ENCODE results near the gene CCL18. TPM values are rescaled to one million over a fixed set of nuclear protein-coding genes. Genes with fewer than 3 reads are reported as not detected.
"Not testable (repeated sequence)": the region's sequence is repeated elsewhere in the genome, so short reads cannot be mapped to it uniquely, and the experiment has no call there.

CCL18 gene
- total and polyA plus RNA-seq, 7 donors = 1.4 to 52.7 (median 2.8) TPM; not detected in 1

DNA sequence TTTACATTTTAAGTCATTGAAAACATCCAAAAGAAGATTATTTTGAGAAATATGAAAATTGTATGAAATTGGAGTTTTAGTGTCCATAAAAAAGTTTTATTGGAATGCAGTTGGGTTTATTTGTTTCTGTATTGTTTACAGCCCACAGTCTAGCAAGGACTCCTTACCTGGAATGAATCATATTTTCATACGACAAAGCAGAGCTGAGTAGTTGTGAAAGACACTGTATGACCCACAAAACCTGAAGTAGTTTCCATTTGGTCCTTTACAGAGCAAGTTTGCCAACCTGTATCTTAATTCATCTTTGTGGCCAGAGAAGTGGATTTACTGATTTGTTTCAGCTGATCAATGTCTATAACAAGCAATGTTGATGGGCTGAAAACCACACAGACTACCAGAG, 10.3 kb downstream of the CCL18 start:
- TF ChIP-seq POLR2AphosphoS5 (IDR thresholded peaks at IDR 0.05) (no peak), EP300 (IDR thresholded peaks at IDR 0.05) (no peak), POLR2A (IDR thresholded peaks at IDR 0.05) (no peak)
- TF ChIP-seq, protein P1, sequence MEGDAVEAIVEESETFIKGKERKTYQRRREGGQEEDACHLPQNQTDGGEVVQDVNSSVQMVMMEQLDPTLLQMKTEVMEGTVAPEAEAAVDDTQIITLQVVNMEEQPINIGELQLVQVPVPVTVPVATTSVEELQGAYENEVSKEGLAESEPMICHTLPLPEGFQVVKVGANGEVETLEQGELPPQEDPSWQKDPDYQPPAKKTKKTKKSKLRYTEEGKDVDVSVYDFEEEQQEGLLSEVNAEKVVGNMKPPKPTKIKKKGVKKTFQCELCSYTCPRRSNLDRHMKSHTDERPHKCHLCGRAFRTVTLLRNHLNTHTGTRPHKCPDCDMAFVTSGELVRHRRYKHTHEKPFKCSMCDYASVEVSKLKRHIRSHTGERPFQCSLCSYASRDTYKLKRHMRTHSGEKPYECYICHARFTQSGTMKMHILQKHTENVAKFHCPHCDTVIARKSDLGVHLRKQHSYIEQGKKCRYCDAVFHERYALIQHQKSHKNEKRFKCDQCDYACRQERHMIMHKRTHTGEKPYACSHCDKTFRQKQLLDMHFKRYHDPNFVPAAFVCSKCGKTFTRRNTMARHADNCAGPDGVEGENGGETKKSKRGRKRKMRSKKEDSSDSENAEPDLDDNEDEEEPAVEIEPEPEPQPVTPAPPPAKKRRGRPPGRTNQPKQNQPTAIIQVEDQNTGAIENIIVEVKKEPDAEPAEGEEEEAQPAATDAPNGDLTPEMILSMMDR (IDR thresholded peaks at IDR 0.05) = no peak
- 64 to 76% methylated on average over 1 of the region's 1 CpG for WGBS, 2 donors
- Histone ChIP-seq H3K4me3 (no peak overlapping the region), H3K9me3 (no peaks in the 10 kb centered on the region), H3K4me1 (no peaks in the 10 kb centered on the region), H3K36me3 (no peaks in the 10 kb centered on the region), H3K27ac (no peak overlapping the region), H3K27me3 (no peaks in the 10 kb centered on the region)
- intact Hi-C loops (cut with DNase I) = no loop called here
- no peak for DNase-seq

DNA sequence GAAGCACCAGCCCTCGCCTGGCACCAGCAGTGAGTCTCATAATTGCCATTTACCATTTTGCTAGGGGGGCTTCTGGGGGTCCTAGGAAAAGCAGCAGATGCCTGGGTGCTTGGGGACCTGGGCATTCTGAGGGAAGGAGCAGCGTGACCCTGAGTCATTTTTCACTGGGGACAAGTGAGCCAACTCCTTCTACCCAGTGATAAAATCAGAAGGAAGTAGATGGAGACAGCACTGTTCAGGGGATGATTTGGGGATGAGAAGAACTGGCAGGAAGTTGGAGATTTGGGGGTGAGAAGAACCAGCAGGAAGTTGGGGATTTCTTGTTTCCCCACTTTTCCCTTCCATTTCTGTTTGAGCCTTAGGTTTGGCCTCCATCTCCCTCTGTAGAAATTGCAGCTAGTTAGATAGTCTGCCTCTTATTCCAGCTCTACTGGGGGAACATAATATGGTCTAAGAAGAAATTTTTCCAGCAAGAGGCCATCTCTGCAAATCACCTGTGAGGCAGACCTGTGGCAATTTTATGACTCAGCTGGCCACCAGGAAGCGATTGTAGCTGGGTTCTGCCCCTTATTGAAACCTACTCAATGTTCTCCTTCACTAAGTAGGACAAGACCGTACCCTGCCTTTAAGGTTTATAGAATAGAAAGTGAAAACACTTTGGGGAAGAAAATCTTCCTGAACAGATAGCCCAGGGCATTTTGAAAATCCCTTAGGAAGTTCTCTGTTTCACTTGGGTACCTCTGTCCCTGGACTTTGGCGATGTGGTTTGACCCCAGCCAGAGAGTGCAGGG, 17.8 kb downstream of the CCL18 start:
- H3K4me1 ChIP-seq; H3K36me3 ChIP-seq; H3K4me3 ChIP-seq; DNase-seq; intact Hi-C loops (cut with DNase I); H3K9me3 ChIP-seq; H3K27me3 ChIP-seq; H3K27ac ChIP-seq: not testable (repeated sequence)
- 70 to 85% methylated on average over 5 of the region's 5 CpGs for WGBS, 2 donors

DNA sequence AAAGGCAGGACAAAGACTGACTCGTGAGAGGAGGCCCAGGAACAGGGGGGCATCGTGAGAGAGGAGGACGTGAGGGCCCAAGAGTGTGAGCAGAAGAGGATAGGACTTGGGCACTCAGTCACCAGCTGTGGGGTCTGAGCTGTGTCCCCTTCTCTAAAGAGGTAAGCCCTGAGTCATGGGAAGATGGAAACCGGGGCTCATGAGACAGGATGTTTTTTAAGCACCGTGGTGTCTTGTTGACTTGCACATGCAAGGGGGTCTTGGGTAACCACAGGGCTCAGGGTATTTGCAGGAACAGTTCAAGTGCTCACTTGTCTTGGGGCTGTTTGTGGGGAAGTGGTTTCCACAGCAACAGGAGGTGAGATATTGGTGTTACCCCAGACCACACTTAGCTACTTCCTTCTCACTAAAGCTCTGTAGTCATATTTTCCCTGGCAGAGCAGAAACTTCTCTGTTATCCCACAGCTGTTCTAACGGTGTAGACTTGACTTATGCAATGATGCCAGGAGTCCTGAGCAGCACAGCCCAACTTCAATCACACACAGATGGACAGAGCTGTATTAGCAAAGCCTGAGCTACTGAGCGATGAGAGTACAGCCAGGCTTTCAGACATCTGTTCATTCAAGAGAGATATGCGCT, 18.5 kb downstream of the CCL18 start:
- intact Hi-C loops (cut with DNase I); DNase-seq; H3K27me3 ChIP-seq; H3K27ac ChIP-seq; H3K36me3 ChIP-seq; H3K9me3 ChIP-seq; H3K4me1 ChIP-seq; H3K4me3 ChIP-seq: not testable (repeated sequence)
- peak in 1 of 4 donors; percentile 16 for TF ChIP-seq POLR2AphosphoS5 (IDR thresholded peaks at IDR 0.05)
- 52 to 78% methylated on average over 8 of the region's 8 CpGs for WGBS, 2 donors

DNA sequence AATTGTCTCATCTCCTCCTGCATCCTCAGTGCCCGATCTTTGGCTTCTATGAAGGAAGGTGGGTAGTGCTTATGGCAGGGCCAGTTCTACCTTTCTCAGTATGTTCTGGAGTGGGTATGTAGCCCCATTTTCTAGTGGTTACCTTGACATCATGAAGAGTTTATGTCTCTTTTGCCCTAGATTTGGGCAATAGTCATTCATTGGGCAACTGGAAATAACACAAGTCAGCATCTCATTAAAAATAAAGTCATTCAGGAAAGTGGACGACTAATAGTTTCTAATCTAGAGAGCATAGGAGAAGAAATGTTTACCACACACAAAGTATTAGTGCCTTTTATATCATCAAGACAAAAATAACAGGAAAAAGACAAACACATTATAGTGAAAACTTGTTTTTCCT, 19.6 kb downstream of the CCL18 start:
- intact Hi-C loops (cut with DNase I); H3K27ac ChIP-seq: not testable (repeated sequence)
- WGBS, 2 donors = 92 to 94% methylated on average over 2 of the region's 2 CpGs

DNA sequence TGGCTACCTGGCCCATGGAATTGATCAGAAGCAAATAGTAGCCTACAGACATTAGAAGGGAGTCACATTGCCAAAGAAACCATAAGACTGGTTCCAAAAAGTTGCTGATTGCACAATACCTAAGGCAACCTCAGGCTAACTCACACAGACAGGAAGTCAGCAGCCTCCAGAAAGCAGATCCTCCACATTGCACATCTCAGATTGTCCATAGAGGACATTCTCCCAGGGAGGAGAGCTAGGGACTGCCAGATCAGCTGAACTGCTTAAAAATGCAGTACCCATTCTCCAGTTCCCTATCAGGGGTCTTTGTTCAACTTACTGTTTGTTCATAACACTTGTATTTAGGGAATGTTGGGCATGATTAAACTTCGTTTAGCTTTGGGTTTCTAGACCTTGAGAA, 21.7 kb downstream of the CCL18 start:
- WGBS, 2 donors = 44 to 69% methylated on average over 1 of the region's 1 CpG
- no peaks in the 10 kb centered on the region for H3K4me1 ChIP-seq
- H3K4me3 ChIP-seq = no peak overlapping the region
- H3K27ac ChIP-seq = no peak overlapping the region
- intact Hi-C loops (cut with DNase I) = no loop called here
- no peaks in the 10 kb centered on the region for H3K9me3 ChIP-seq
- H3K36me3 ChIP-seq = no peaks in the 10 kb centered on the region
- no peak for DNase-seq
- no peak for TF ChIP-seq EP300 (IDR thresholded peaks at IDR 0.05)
- no peak for TF ChIP-seq POLR2A (IDR thresholded peaks at IDR 0.05)
- TF ChIP-seq, protein P1 (IDR thresholded peaks at IDR 0.05) = no peak
- TF ChIP-seq POLR2AphosphoS5 (IDR thresholded peaks at IDR 0.05) = peak in 2 of 4 donors; percentile 8 to 34
- H3K27me3 ChIP-seq = peaks cover 0 to 11% (median 0%) of the 10 kb centered on the region in 3 donors

More for the DNA sequence above, 19.6 kb downstream of the CCL18 start:
- H3K4me1 ChIP-seq, H3K27me3 ChIP-seq, H3K4me3 ChIP-seq, H3K9me3 ChIP-seq, H3K36me3 ChIP-seq, DNase-seq: not testable (repeated sequence)

DNA sequence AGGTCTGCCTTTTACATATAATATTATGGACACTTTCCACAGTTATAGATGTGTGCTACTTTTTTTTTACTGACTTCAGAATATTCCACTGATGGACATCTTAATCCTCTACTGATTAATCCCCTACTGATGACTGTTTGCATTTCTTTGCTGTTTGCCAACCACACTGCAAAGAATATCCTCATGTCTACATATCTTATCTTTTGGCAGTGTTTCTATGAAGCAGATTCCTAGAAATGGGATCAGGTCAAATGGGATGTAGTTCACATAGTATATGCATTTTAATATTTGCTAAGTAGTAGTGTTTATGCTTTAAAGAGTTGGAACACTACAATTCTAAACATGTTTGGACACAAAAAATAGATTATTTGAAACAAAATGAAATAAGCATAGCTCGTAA, 22.7 kb downstream of the CCL18 start:
- no peak overlapping the region for H3K27ac ChIP-seq
- H3K4me1 ChIP-seq = no peaks in the 10 kb centered on the region
- TF ChIP-seq POLR2A (IDR thresholded peaks at IDR 0.05) (no peak), EP300 (IDR thresholded peaks at IDR 0.05) (no peak), POLR2AphosphoS5 (IDR thresholded peaks at IDR 0.05) (no peak)
- TF ChIP-seq, protein P1 (IDR thresholded peaks at IDR 0.05) = no peak
- intact Hi-C loops (cut with DNase I) = no loop called here
- peaks cover 0 to 11% (median 0%) of the 10 kb centered on the region in 3 donors for H3K27me3 ChIP-seq
- H3K4me3 ChIP-seq = no peak overlapping the region
- H3K36me3 ChIP-seq = no peaks in the 10 kb centered on the region
- WGBS, 2 donors = 85 to 93% methylated on average over 1 of the region's 1 CpG
- DNase-seq = no peak
- no peaks in the 10 kb centered on the region for H3K9me3 ChIP-seq

DNA sequence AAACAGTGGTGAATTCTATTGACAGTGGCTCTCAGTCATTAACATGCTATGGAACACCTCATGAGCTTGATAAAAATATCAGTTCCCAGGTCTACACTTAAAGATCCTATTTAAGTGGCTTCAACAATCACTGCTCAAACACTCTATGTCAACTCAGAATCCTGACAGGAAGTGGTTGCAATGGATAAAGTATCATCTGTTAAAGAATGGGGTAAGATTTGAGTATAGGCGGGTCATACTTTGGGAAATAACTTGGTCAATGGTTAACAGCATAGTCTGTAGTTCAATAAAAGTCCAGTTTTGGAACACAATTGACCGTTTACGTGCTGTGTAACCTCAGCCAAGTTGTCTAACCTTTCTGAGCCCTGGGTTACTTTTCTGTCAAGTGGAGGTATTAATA, 23.4 kb downstream of the CCL18 start:
- DNase-seq; intact Hi-C loops (cut with DNase I); H3K27ac ChIP-seq; H3K9me3 ChIP-seq; H3K36me3 ChIP-seq; H3K4me3 ChIP-seq; H3K4me1 ChIP-seq: not testable (repeated sequence)
- peaks cover 0 to 11% (median 0%) of the 10 kb centered on the region in 3 donors for H3K27me3 ChIP-seq
- WGBS, 2 donors = 60% methylated on average over 1 of the region's 3 CpGs; no CpG with 5 or more reads in 1 of the 2 donors

DNA sequence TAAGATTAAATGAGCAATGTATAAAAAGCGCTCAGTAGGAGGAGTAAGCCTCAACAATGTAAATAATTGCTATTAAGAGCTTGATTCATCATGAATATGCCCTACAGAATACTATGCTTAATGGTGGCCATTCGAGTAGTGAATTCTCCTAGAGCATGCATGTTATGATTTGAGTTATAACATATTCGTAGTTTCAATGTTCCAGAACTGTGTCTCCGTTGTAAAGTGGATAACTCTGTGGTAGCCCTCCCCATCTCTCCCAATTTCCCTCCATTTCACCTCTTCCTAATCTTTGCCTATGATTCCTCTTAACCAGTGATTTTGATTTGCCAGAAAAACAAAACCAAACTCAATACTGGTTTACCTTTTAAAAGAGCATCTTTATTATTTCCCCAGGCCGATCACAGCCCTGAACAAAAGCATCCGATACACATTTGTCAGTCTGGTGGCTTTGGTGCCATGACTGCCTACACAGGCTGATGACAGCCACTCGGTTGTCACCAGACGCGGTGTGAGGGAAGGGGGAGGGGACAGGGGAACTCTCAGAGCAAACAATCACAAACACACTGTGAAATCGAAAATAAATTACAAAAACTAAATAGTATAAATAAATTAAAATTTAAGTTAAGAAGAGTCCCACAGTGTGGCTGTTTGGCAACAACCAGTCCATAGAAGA, 24.0 kb downstream of the CCL18 start:
- peaks cover 0 to 11% (median 0%) of the 10 kb centered on the region in 3 donors for H3K27me3 ChIP-seq
- H3K4me1 ChIP-seq; H3K27ac ChIP-seq; H3K36me3 ChIP-seq; H3K4me3 ChIP-seq; DNase-seq; intact Hi-C loops (cut with DNase I); H3K9me3 ChIP-seq: not testable (repeated sequence)
- 92% methylated on average over 10 of the region's 10 CpGs for WGBS, 2 donors

Measured in sigmoid colon (tissue), 7 donors.